NCI-H146 treated with DMSO at 0.1 percent for 48 hours (cell line): ENCODE data around the gene TEX38.
A peak's percentile ranks its signal among the peaks of the same experiment; 100 is the strongest.
"Not testable (repeated sequence)": the region's sequence is repeated elsewhere in the genome, so short reads cannot be mapped to it uniquely, and the experiment has no call there.

Experiments
- DNase-seq: peaks from one replicate; lab custom pipeline; 2025; ENCODE audit not compliant: unreplicated experiment; lab: John Stamatoyannopoulos, UW

The TEX38 gene

GRCh38 chr1:46671554-46671953, at the start of gene TEX38:
Gene TEX38 (plus strand): TSS chr1:46671854. CDS start chr1:46671935, 81 bp downstream.
- no peak for DNase-seq

GRCh38 chr1:46621930-46622329, 49.7 kb upstream of the TEX38 start:
- no peak for DNase-seq

- DNase-seq, result no peak
Observed at GRCh38 chr1:46622344-46622743, 49.3 kb upstream of the TEX38 start.

GRCh38 chr1:46623743-46624644, 47.7 kb upstream of the TEX38 start:
- no peak for DNase-seq

- no peak for DNase-seq
Observed at GRCh38 chr1:46630719-46631118, 40.9 kb upstream of the TEX38 start.

GRCh38 chr1:46635205-46635604, 36.4 kb upstream of the TEX38 start:
- DNase-seq, result no peak

- DNase-seq, result no peak
Observed at GRCh38 chr1:46637444-46638083, 34.1 kb upstream of the TEX38 start.

GRCh38 chr1:46638921-46639320, 32.7 kb upstream of the TEX38 start:
- no peak for DNase-seq

- no peak for DNase-seq
Observed at GRCh38 chr1:46639547-46639946, 32.1 kb upstream of the TEX38 start.

- no peak for DNase-seq
Observed at GRCh38 chr1:46642115-46642680, 29.5 kb upstream of the TEX38 start.

GRCh38 chr1:46643368-46643775, 28.3 kb upstream of the TEX38 start:
- DNase-seq, result peak; percentile 12

GRCh38 chr1:46645815-46646214, 25.8 kb upstream of the TEX38 start:
- no peak for DNase-seq

- no peak for DNase-seq
Observed at GRCh38 chr1:46646331-46646730, 25.3 kb upstream of the TEX38 start.

GRCh38 chr1:46646844-46647243, 24.8 kb upstream of the TEX38 start:
- DNase-seq, result no peak

GRCh38 chr1:46647611-46648010, 24.0 kb upstream of the TEX38 start:
- DNase-seq, result no peak

GRCh38 chr1:46649764-46650163, 21.9 kb upstream of the TEX38 start:
- DNase-seq, result no peak

GRCh38 chr1:46650491-46650890, 21.2 kb upstream of the TEX38 start:
- no peak for DNase-seq

GRCh38 chr1:46651152-46651551, 20.5 kb upstream of the TEX38 start:
- DNase-seq, result not testable (repeated sequence)

GRCh38 chr1:46652321-46653100, 19.1 kb upstream of the TEX38 start:
- no peak for DNase-seq

- DNase-seq, result no peak
Observed at GRCh38 chr1:46653405-46653958, 18.2 kb upstream of the TEX38 start.

GRCh38 chr1:46654012-46654411, 17.6 kb upstream of the TEX38 start:
- no peak for DNase-seq
